H1 (cell line): ENCODE data around the gene OGFOD2. TPM values are rescaled to one million over a fixed set of nuclear protein-coding genes. Genes with fewer than 3 reads are reported as not detected.

Experiments
- CTCF ChIA-PET: fragments of 300-600 bp; sonication (Branson Sonifier 250); formaldehyde crosslinking; loops from one replicate; lab custom pipeline; 2021; ENCODE audit not compliant: partially characterized antibody; lab: Charles Lee
- POLR2A ChIA-PET: fragments of 300-600 bp; sonication (Branson Sonifier 250); formaldehyde crosslinking; loops from one replicate; lab custom pipeline; 2021; ENCODE audit warnings: inconsistent platforms; ENCODE audit not compliant: partially characterized antibody; lab: Charles Lee
- DNase-seq, 2 experiments: peaks; one replicate each; pipeline versions ENCODE4 v3.0.0 to v3.0.0-alpha.2; 2010 to 2022; ENCODE audit warnings: low spot score in 2 of 2, low read depth in 1 of 2, mixed read lengths in 1 of 2
- FAIRE-seq: peaks from 2 replicates; lab custom pipeline; 2011; peaks lifted over from hg19 to GRCh38; lab: Jason Lieb, UNC
- H2AFZ ChIP-seq: 2 replicates; pipeline ENCODE4 v1.8.1; 2012; ENCODE audit warnings: low read length, inconsistent platforms
- H2AK5ac ChIP-seq: 2 replicates; pipeline ENCODE4 v1.6.1; 2013; ENCODE audit warnings: low read depth, low read length
- H2BK120ac ChIP-seq: replicated peaks from 2 replicates; pipeline ENCODE3; 2013; ENCODE audit warnings: low read depth, low read length, inconsistent platforms
- H2BK12ac ChIP-seq: 2 replicates; pipeline ENCODE4 v1.6.1; 2013; ENCODE audit warnings: low read depth, low read length
- H2BK15ac ChIP-seq: 2 replicates; pipeline ENCODE4 v1.6.1; 2013; ENCODE audit warnings: low read length
- H2BK20ac ChIP-seq: 2 replicates; pipeline ENCODE4 v1.6.1; 2013; ENCODE audit warnings: low read length
- H2BK5ac ChIP-seq: 2 replicates; pipeline ENCODE4 v1.6.1; 2013; ENCODE audit warnings: low read depth, low read length
- H3K14ac ChIP-seq: 2 replicates; pipeline ENCODE4 v1.6.1; 2013; ENCODE audit warnings: inconsistent platforms; ENCODE audit not compliant: insufficient read length
- H3K18ac ChIP-seq: 2 replicates; pipeline ENCODE4 v1.6.1; 2013; ENCODE audit warnings: low read length; ENCODE audit errors: extremely low read depth
- H3K23ac ChIP-seq: 2 replicates; pipeline ENCODE4 v1.6.1; 2013; ENCODE audit warnings: inconsistent platforms; ENCODE audit not compliant: insufficient read length
- H3K23me2 ChIP-seq: 2 replicates; pipeline ENCODE4 v1.6.1; 2013; ENCODE audit warnings: low read depth, low read length
- H3K27ac ChIP-seq: 2 replicates; pipeline ENCODE4 v1.6.1; 2011; ENCODE audit warnings: low read depth, low read length, inconsistent platforms
- H3K27me3 ChIP-seq, 4 experiments: replicated peaks in 1 of 4; 1 replicate in 1 of 4; 2 replicates in 3 of 4; pipeline versions ENCODE4 v1.6.1 to v1.8.1; 2011 to 2013; ENCODE audit warnings: low read length in 3 of 4, mild to moderate bottlenecking in 3 of 4, inconsistent platforms in 2 of 4, mixed read lengths in 2 of 4, moderate library complexity in 1 of 4; ENCODE audit not compliant: control insufficient read depth in 3 of 4, insufficient read depth in 3 of 4; ENCODE audit errors: extremely low read depth in 1 of 4
- H3K36me3 ChIP-seq, 4 experiments: 2 replicates each; pipeline versions ENCODE4 v1.6.1 to v1.8.1; 2011 to 2013; ENCODE audit warnings: mild to moderate bottlenecking in 4 of 4, low read length in 3 of 4, moderate library complexity in 2 of 4, control low read depth in 1 of 4, inconsistent platforms in 1 of 4; ENCODE audit not compliant: insufficient read depth in 4 of 4, control insufficient read depth in 2 of 4
- H3K4ac ChIP-seq: replicated peaks from 2 replicates; pipeline ENCODE3; 2013; ENCODE audit warnings: low read length, low read depth, mixed read lengths, inconsistent platforms; ENCODE audit not compliant: insufficient read length
- H3K4me1 ChIP-seq, 4 experiments: replicated peaks in 1 of 4; 1 replicate in 1 of 4; 2 replicates in 3 of 4; pipeline versions ENCODE4 v1.6.1 to v1.8.1; 2011 to 2013; ENCODE audit warnings: low read length in 3 of 4, inconsistent platforms in 2 of 4, mixed read lengths in 1 of 4; ENCODE audit not compliant: insufficient read depth in 4 of 4, control insufficient read depth in 3 of 4
- H3K4me2 ChIP-seq, 2 experiments: 2 replicates each; pipeline versions ENCODE4 v1.6.1 to v1.8.1; 2011 to 2013; ENCODE audit warnings: low read depth in 2 of 2, low read length in 2 of 2, control low read depth in 1 of 2, inconsistent platforms in 1 of 2, mild to moderate bottlenecking in 1 of 2; ENCODE audit not compliant: insufficient read depth in 1 of 2
- H3K4me3 ChIP-seq, 4 experiments: fragments of 200-600, 300-600 bp in 1 of 4; sonication (generic), shearing (Covaris generic), sonication (Bioruptor Twin) in 1 of 4; 2 replicates each; pipeline versions ENCODE4 v1.5.1 to v1.8.1; 2011 to 2016; ENCODE audit warnings: low read length in 4 of 4, low read depth in 3 of 4, control low read depth in 2 of 4, inconsistent platforms in 2 of 4, mild to moderate bottlenecking in 2 of 4, mixed read lengths in 1 of 4, moderate library complexity in 1 of 4; ENCODE audit not compliant: insufficient read depth in 2 of 4; ENCODE audit errors: extremely low read depth in 1 of 4
- H3K56ac ChIP-seq: replicated peaks from 2 replicates; pipeline ENCODE3; 2013; ENCODE audit warnings: low read depth, mild to moderate bottlenecking, mixed read lengths, low read length, inconsistent platforms; ENCODE audit not compliant: insufficient read length
- H3K79me1 ChIP-seq: 2 replicates; pipeline ENCODE4 v1.6.1; 2013; ENCODE audit warnings: low read depth, low read length, control low read depth
- H3K79me2 ChIP-seq, 2 experiments: 2 replicates each; pipeline versions ENCODE4 v1.6.1 to v1.8.1; 2012 to 2013; ENCODE audit warnings: low read length in 2 of 2, mild to moderate bottlenecking in 2 of 2, inconsistent platforms in 1 of 2; ENCODE audit not compliant: insufficient read depth in 2 of 2, control insufficient read depth in 1 of 2
- H3K9ac ChIP-seq, 4 experiments: replicated peaks in 1 of 4; 1 replicate in 1 of 4; 2 replicates in 3 of 4; pipeline versions ENCODE4 v1.6.1 to v1.8.1; 2011 to 2013; ENCODE audit warnings: low read depth in 3 of 4, low read length in 3 of 4, control low read depth in 2 of 4, mild to moderate bottlenecking in 2 of 4, moderate library complexity in 2 of 4, inconsistent platforms in 1 of 4; ENCODE audit errors: extremely low read depth in 1 of 4
- H3K9me3 ChIP-seq, 2 experiments: 2 replicates each; pipeline versions ENCODE4 v1.6.1 to v1.8.1; 2012 to 2013; ENCODE audit warnings: mild to moderate bottlenecking in 2 of 2, moderate library complexity in 2 of 2, control low read depth in 1 of 2, inconsistent platforms in 1 of 2, low read depth in 1 of 2, low read length in 1 of 2, mixed read lengths in 1 of 2; ENCODE audit not compliant: insufficient read depth in 2 of 2
- H4K20me1 ChIP-seq, 2 experiments: replicated peaks in 1 of 2; 2 replicates each; pipeline versions ENCODE3 to v1.8.1; 2011 to 2013; ENCODE audit warnings: inconsistent platforms in 2 of 2, low read length in 2 of 2, mild to moderate bottlenecking in 1 of 2; ENCODE audit not compliant: insufficient read depth in 2 of 2, control insufficient read depth in 1 of 2
- H4K5ac ChIP-seq: 2 replicates; pipeline ENCODE4 v1.6.1; 2013; ENCODE audit warnings: low read length, low read depth, mixed read lengths, inconsistent platforms; ENCODE audit not compliant: insufficient read length
- H4K8ac ChIP-seq: 2 replicates; pipeline ENCODE4 v1.8.0; 2013; ENCODE audit warnings: mild to moderate bottlenecking, moderate library complexity, low read length, inconsistent platforms; ENCODE audit not compliant: insufficient read depth; ENCODE audit errors: extremely low read depth
- H4K91ac ChIP-seq: replicated peaks from 2 replicates; pipeline ENCODE3; 2013; ENCODE audit warnings: low read length, mixed read lengths, inconsistent platforms; ENCODE audit not compliant: insufficient read length
- BCL11A ChIP-seq, 2 experiments: IDR thresholded peaks; one replicate each; pipeline ENCODE4 v1.6.1; 2011; ENCODE audit warnings: low read depth in 2 of 2, low read length in 2 of 2, mild to moderate bottlenecking in 2 of 2
- CBX8 ChIP-seq: fragments of 300-800, 300-1000 bp; sonication (generic); IDR thresholded peaks from 2 replicates; pipeline ENCODE4 v1.7.1; 2016; ENCODE audit warnings: low read depth, low read length, borderline replicate concordance
- CEBPB ChIP-seq: IDR thresholded peaks from 2 replicates; pipeline ENCODE4 v1.6.1; 2012; ENCODE audit warnings: low read depth, low read length
- EGR1 ChIP-seq: IDR thresholded peaks from 2 replicates; pipeline ENCODE4 v1.6.1; 2011; ENCODE audit warnings: low read depth, low read length, borderline replicate concordance
- EP300 ChIP-seq, 2 experiments: IDR thresholded peaks; 1 replicate in 1 of 2; 2 replicates in 1 of 2; pipeline ENCODE4 v1.6.1; 2011 to 2012; ENCODE audit warnings: low read depth in 2 of 2, low read length in 2 of 2, mild to moderate bottlenecking in 2 of 2, borderline replicate concordance in 1 of 2, inconsistent platforms in 1 of 2, moderate library complexity in 1 of 2
- EZH2 ChIP-seq: fragments of 200-600 bp; sonication (generic); IDR thresholded peaks from 2 replicates; pipeline ENCODE4 v1.7.1; 2012; ENCODE audit warnings: low read depth, mild to moderate bottlenecking, moderate library complexity, low read length, inconsistent platforms; ENCODE audit not compliant: severe bottlenecking
- GABPA ChIP-seq: IDR thresholded peaks from 2 replicates; pipeline ENCODE4 v1.6.1; 2011; ENCODE audit warnings: mild to moderate bottlenecking, low read length, moderate library complexity, borderline replicate concordance; ENCODE audit not compliant: insufficient read depth
- NRF1 ChIP-seq: IDR thresholded peaks from 2 replicates; pipeline ENCODE4 v1.6.1; 2011; ENCODE audit warnings: mild to moderate bottlenecking, low read depth, low read length, improper control_type of control experiment
- PHF8 ChIP-seq: fragments of 200-600 bp; sonication (generic); conservative IDR thresholded peaks from 2 replicates; pipeline ENCODE4 v1.7.1; 2012; ENCODE audit warnings: low read depth, mild to moderate bottlenecking, inconsistent platforms, low read length, moderate library complexity
- RAD21 ChIP-seq, 2 experiments: IDR thresholded peaks in 1 of 2; conservative IDR thresholded peaks in 1 of 2; 2 replicates each; pipeline ENCODE4 v1.6.1; 2011; ENCODE audit warnings: low read depth in 2 of 2, low read length in 2 of 2, improper control_type of control experiment in 1 of 2, inconsistent platforms in 1 of 2, mild to moderate bottlenecking in 1 of 2, moderate library complexity in 1 of 2
- SUZ12 ChIP-seq: fragments of 200-600 bp; sonication (generic); IDR thresholded peaks from 2 replicates; pipeline ENCODE4 v1.6.1; 2012; ENCODE audit warnings: mild to moderate bottlenecking, inconsistent platforms, low read length, moderate library complexity, mixed read lengths
- TAF7 ChIP-seq: optimal IDR thresholded peaks from 2 replicates; pipeline ENCODE3; 2011; ENCODE audit warnings: low read depth, mild to moderate bottlenecking, inconsistent platforms, low read length, moderate library complexity, borderline replicate concordance
- WGBS, 2 experiments: shearing (Covaris generic) in 1 of 2; methylation state at CpG; one replicate each; pipeline versions ENCODE4 v1.1.6 to v1.1.7; 2013 to 2015; ENCODE audit warnings: low lambda C conversion rate in 2 of 2, mixed read lengths in 2 of 2, inconsistent platforms in 1 of 2, low coverage in 1 of 2, missing lambda C conversion rate in 1 of 2; ENCODE audit not compliant: insufficient replicate concordance in 2 of 2, insufficient coverage in 1 of 2, insufficient read length in 1 of 2; ENCODE audit errors: extremely low coverage in 1 of 2, missing lambda C conversion rate in 1 of 2; 5-methylcytosine and 5-hydroxymethylcytosine counted together
- polyA plus RNA-seq, 7 experiments: library from polyadenylated mRNA; depleted of rRNA in 3 of 7; stranded (reverse) in 5 of 7; unstranded in 2 of 7; fragments of >200 nt in 5 of 7; fragments of 200-250 nt in 2 of 7; gene quantifications; 1 replicate in 5 of 7; 2 replicates in 1 of 7; 4 replicates in 1 of 7; pipeline versions ENCODE4 v1.2.1 to v1.2.3, GENCODE V29; 2011 to 2013; ENCODE audit warnings: missing spikeins in 2 of 7, mixed read lengths in 2 of 7
- total RNA-seq: library from RNA; stranded (reverse); fragmentation: NEBNext Ultra II Directional; extraction: Animal tissue kit (Norgen Biotek cat#: 25700); gene quantifications from 2 replicates; pipeline ENCODE4 v1.2.1, GENCODE V29; 2021
- TF ChIP-seq, protein P1 (sequence below): IDR thresholded peaks from 2 replicates; pipeline ENCODE4 v1.6.1; 2011; ENCODE audit warnings: low read depth, mild to moderate bottlenecking, low read length; ENCODE audit not compliant: insufficient read depth

The OGFOD2 gene
- total and polyA plus RNA-seq, 2 of the 8 experiments (the other 6 are each of a cell fraction or from before 2014, with no cell fraction given) = 17.3 to 20.3 TPM

DNA sequence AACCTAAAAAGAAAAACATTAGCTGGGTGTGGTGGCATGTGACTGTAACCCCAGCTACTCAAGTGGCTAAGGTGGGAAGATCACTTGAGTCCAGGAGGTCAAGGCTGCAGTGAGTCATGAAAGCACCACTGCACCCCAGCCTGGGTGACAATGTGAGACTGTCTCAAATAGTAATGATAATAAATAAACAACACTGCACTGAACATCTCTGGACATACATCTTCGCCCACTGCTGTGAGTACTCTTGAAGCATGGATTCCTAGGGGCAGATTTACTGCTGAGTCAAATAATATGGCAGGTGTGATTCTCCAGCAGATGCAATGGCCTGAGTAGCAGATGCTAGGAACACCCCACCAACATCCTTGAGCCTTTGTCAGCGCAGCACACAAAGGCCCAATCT, 32.4 kb upstream of the OGFOD2 start:
- Histone ChIP-seq H2BK15ac (no peak overlapping the region), H3K14ac (no peak overlapping the region)
- FAIRE-seq = no peak
- TF ChIP-seq CEBPB = no peak
- no peak for TF ChIP-seq PHF8
- TF ChIP-seq EGR1 = no peak
- no peak for TF ChIP-seq BCL11A (IDR thresholded peaks at IDR 0.05; ENCODE audit: low read depth in 2 of 2, low read length in 2 of 2)
- TF ChIP-seq, protein P1, sequence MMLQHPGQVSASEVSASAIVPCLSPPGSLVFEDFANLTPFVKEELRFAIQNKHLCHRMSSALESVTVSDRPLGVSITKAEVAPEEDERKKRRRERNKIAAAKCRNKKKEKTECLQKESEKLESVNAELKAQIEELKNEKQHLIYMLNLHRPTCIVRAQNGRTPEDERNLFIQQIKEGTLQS = no peak
- no peak for TF ChIP-seq RAD21 (IDR thresholded peaks at IDR 0.05 in 1 of 2, conservative IDR thresholded peaks at IDR 0.05 in 1 of 2; ENCODE audit: low read depth in 2 of 2, low read length in 2 of 2)
- TF ChIP-seq EZH2 = no peak
- no peak for TF ChIP-seq NRF1
- no peak for TF ChIP-seq EP300 (IDR thresholded peaks at IDR 0.05; ENCODE audit: borderline replicate concordance in 1 of 2, low read depth in 2 of 2, low read length in 2 of 2)
- TF ChIP-seq CBX8 = no peak
- no peak for TF ChIP-seq SUZ12
- TF ChIP-seq GABPA = no peak
- TF ChIP-seq TAF7 = no peak

More for the DNA sequence above, 32.4 kb upstream of the OGFOD2 start:
- H2BK12ac ChIP-seq = no peak overlapping the region
- H2AFZ ChIP-seq = no peak overlapping the region
- ChIA-PET POLR2A (no interaction called here), CTCF (interaction anchor here (21.5 kb wide), 1 partner anchor 80 kb away, joined by 473 read pairs; no protein-coding TSS in a partner anchor)
- H2BK5ac ChIP-seq = no peak overlapping the region
- H4K8ac ChIP-seq = no peak overlapping the region
- H3K23ac ChIP-seq = no peak overlapping the region
- H3K36me3 ChIP-seq = no peaks in the 10 kb centered on the region
- no peak overlapping the region for H2AK5ac ChIP-seq
- no peak overlapping the region for H3K18ac ChIP-seq
- H3K9me3 ChIP-seq = no peaks in the 10 kb centered on the region
- no peaks in the 10 kb centered on the region for H3K4me1 ChIP-seq
- no peak overlapping the region for H3K4me3 ChIP-seq
- H3K79me2 ChIP-seq = no peaks in the 10 kb centered on the region
- no peak overlapping the region for H3K56ac ChIP-seq
- WGBS, 2 experiments = 91% methylated on average over 2 of the region's 2 CpGs; no CpG with 5 or more reads in 1 of the 2 experiments
- no peaks in the 10 kb centered on the region for H3K79me1 ChIP-seq
- H4K20me1 ChIP-seq = peaks cover 0 to 7% of the 10 kb centered on the region in 2 experiments
- H4K91ac ChIP-seq = no peak overlapping the region
- no peak overlapping the region for H3K4me2 ChIP-seq
- H3K27ac ChIP-seq = no peak overlapping the region
- H3K9ac ChIP-seq = no peak overlapping the region
- no peak overlapping the region for H4K5ac ChIP-seq
- H3K4ac ChIP-seq = no peak overlapping the region
- DNase-seq = no peak
- no peak overlapping the region for H2BK20ac ChIP-seq
- no peaks in the 10 kb centered on the region for H3K23me2 ChIP-seq
- no peak overlapping the region for H2BK120ac ChIP-seq
- H3K27me3 ChIP-seq = no peaks in the 10 kb centered on the region
